Osteoblast (primary cell): Measurements from ENCODE around the gene LRRC36. TPM values are rescaled to one million over a fixed set of nuclear protein-coding genes. Genes with fewer than 3 reads are reported as not detected.

Source experiments
- DNase-seq: peaks from one replicate; pipeline ENCODE4 v3.0.0; 2011; ENCODE audit warnings: low spot score, mixed read lengths; ENCODE audit not compliant: insufficient read length; ENCODE audit errors: missing footprints
- H2AFZ ChIP-seq: 2 replicates; pipeline ENCODE4 v1.6.0; 2011; ENCODE audit warnings: mild to moderate bottlenecking, low read length
- H3K27ac ChIP-seq: 2 replicates; pipeline ENCODE4 v1.5.1; 2011; ENCODE audit warnings: mild to moderate bottlenecking, low read depth, low read length, moderate library complexity
- H3K27me3 ChIP-seq: 2 replicates; pipeline ENCODE4 v1.6.0; 2012; ENCODE audit warnings: mild to moderate bottlenecking, control low read depth, inconsistent platforms, low read length, moderate library complexity; ENCODE audit not compliant: insufficient read depth
- H3K36me3 ChIP-seq: 2 replicates; pipeline ENCODE4 v1.5.1; 2011; ENCODE audit warnings: mild to moderate bottlenecking, low read length, control low read depth, moderate library complexity; ENCODE audit not compliant: insufficient read depth
- H3K4me1 ChIP-seq: 2 replicates; pipeline ENCODE4 v1.5.1; 2011; ENCODE audit warnings: mild to moderate bottlenecking, low read length, control low read depth, moderate library complexity; ENCODE audit not compliant: insufficient read depth
- H3K4me2 ChIP-seq: 2 replicates; pipeline ENCODE4 v1.6.0; 2011; ENCODE audit warnings: mild to moderate bottlenecking, low read length; ENCODE audit not compliant: insufficient read depth
- H3K4me3 ChIP-seq: fragments of 200-600 bp; sonication (generic); 3 replicates; pipeline ENCODE4 v1.5.1; 2012; ENCODE audit warnings: mild to moderate bottlenecking, low read length, inconsistent platforms; ENCODE audit not compliant: insufficient read depth
- H3K79me2 ChIP-seq: 2 replicates; pipeline ENCODE4 v1.6.0; 2012; ENCODE audit warnings: mild to moderate bottlenecking, low read length, control low read depth, inconsistent platforms; ENCODE audit not compliant: insufficient read depth
- H3K9me3 ChIP-seq: 2 replicates; pipeline ENCODE4 v1.5.1; 2011; ENCODE audit warnings: low read depth, low read length, control low read depth
- H4K20me1 ChIP-seq: 2 replicates; pipeline ENCODE4 v1.6.0; 2012; ENCODE audit warnings: mild to moderate bottlenecking, low read length, control low read depth; ENCODE audit not compliant: insufficient read depth
- CTCF ChIP-seq: IDR thresholded peaks from 2 replicates; pipeline ENCODE4 v1.5.1; 2011; ENCODE audit warnings: mild to moderate bottlenecking, low read depth, low read length, moderate library complexity; ENCODE audit errors: extremely low read depth
- total RNA-seq: library from RNA; depleted of rRNA; stranded (reverse); fragments of >200 nt; gene quantifications from 2 replicates; pipeline ENCODE4 v1.2.3, GENCODE V29; 2012

Gene LRRC36
- total RNA-seq, 1 donor: not detected

GRCh38 chr16:67390816-67391423 lies 64.3 kb downstream of the LRRC36 start:
- Histone ChIP-seq H3K4me3 (no peak overlapping the region), H3K27ac (no peak overlapping the region), H3K9me3 (no peaks in the 10 kb centered on the region), H4K20me1 (peaks cover 4% of the 10 kb centered on the region), H3K36me3 (no peaks in the 10 kb centered on the region), H3K4me1 (peaks cover 11% of the 10 kb centered on the region), H3K79me2 (no peaks in the 10 kb centered on the region), H2AFZ (no peak overlapping the region), H3K4me2 (no peak overlapping the region), H3K27me3 (peaks cover 33% of the 10 kb centered on the region)
- TF ChIP-seq CTCF: no peak
- DNase-seq: no peak

DNA sequence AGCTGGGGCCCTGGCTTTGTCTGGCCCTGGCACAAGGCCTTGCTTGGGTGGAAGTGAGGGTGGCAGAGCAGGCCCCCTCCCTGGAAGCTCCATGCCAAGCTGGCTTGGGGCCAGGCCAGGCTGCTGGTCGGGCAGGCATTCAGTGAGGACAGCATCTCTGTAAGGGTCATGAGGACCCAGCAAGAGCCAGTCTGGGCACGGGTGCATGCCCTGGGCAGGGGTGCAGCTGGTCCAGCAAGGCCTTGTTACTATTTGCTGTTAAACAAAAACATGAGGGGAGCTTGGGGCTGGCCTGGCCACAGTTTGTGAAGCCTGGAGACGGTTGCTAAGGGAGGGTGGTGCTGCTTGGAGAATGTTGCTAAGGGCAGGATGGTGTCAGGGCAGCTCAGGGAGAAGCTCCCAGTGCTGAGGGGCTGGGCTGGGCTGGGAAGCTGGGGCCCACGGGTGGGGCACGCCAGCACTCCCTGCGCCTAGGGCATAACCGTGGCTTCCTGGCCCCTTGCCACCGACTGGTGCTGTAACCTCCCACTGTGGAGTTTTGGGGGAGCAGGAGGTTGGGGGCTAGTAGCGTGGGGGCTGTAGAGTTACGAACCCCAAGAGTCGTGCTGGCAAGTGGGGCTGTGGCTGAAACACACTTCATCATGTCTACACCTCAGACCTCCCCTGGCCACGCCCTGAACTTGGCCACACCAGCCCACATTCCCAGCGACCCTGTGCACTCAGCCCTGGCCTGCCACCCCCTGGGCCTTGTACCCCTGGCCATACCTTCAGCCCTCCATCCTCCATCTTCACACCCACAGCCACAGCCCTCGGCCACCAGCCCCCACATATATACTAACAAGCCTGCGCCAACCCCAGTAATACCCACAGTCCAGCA lies 65.0 kb downstream of the LRRC36 start:
- H4K20me1 ChIP-seq: peaks cover 4% of the 10 kb centered on the region
- peaks cover 18% of the 10 kb centered on the region for H3K4me1 ChIP-seq
- TF ChIP-seq CTCF: no peak
- no peaks in the 10 kb centered on the region for H3K36me3 ChIP-seq
- no peak overlapping the region for H3K27ac ChIP-seq
- H2AFZ ChIP-seq: no peak overlapping the region
- H3K9me3 ChIP-seq: no peaks in the 10 kb centered on the region
- peaks cover 32% of the 10 kb centered on the region for H3K27me3 ChIP-seq
- peak; percentile 74 for DNase-seq
- H3K79me2 ChIP-seq: no peaks in the 10 kb centered on the region
- no peak overlapping the region for H3K4me2 ChIP-seq
- no peak overlapping the region for H3K4me3 ChIP-seq

DNA sequence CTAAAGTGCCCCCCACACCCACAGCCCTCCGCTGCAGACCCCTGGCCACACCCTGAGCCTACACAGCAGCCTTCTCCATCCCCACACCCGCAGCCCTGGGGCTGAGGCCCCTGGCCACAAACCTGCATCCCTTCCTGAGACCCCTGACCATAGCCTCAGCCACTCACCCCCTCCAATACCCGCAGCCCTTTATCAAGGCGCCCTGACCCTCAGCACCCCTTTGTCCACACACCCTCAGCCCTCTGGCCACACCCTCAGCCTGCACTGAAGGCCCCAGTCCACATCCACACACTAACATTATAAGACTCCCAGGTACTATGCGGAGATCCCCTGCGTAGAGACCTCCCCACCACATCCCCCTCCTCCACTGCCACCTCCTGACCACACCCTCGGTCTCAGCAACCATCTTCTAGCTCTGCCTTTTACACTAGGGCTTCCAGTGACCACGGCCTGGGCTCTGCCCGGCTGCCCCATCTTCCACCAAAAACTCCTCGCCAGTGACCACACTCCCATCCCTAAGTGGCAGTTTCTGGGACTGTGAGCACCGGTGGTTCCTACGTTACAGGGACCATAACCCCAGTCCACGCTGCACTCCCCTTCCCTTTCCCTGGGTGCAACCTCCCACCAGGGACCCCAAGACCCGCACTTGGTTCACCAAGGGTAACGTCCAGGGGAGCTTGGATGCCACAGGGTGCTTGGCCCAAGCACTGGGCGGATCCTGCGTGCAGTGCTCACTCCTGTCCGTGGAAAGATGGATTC lies 65.9 kb downstream of the LRRC36 start:
- TF ChIP-seq CTCF: no peak
- Histone ChIP-seq H3K4me2 (peak overlapping the region; percentile 64), H3K27ac (no peak overlapping the region), H2AFZ (no peak overlapping the region), H3K4me1 (peaks cover 19% of the 10 kb centered on the region), H3K9me3 (no peaks in the 10 kb centered on the region), H3K36me3 (no peaks in the 10 kb centered on the region), H3K27me3 (peaks cover 24% of the 10 kb centered on the region), H3K4me3 (peak overlapping the region; percentile 61), H4K20me1 (peaks cover 4% of the 10 kb centered on the region), H3K79me2 (no peaks in the 10 kb centered on the region)
- DNase-seq: peak; percentile 47
